NCI-H2227 treated with DMSO at 0.1 percent for 48 hours (cell line): ENCODE measurements around the gene GPRC5C.
A peak's percentile ranks its signal among the peaks of the same experiment; 100 is the strongest.
"Not testable (repeated sequence)": the region's sequence is repeated elsewhere in the genome, so short reads cannot be mapped to it uniquely, and the experiment has no call there.

Experiments
- DNase-seq: peaks from one replicate; lab custom pipeline; 2025; lab: John Stamatoyannopoulos, UW

GPRC5C gene

DNA sequence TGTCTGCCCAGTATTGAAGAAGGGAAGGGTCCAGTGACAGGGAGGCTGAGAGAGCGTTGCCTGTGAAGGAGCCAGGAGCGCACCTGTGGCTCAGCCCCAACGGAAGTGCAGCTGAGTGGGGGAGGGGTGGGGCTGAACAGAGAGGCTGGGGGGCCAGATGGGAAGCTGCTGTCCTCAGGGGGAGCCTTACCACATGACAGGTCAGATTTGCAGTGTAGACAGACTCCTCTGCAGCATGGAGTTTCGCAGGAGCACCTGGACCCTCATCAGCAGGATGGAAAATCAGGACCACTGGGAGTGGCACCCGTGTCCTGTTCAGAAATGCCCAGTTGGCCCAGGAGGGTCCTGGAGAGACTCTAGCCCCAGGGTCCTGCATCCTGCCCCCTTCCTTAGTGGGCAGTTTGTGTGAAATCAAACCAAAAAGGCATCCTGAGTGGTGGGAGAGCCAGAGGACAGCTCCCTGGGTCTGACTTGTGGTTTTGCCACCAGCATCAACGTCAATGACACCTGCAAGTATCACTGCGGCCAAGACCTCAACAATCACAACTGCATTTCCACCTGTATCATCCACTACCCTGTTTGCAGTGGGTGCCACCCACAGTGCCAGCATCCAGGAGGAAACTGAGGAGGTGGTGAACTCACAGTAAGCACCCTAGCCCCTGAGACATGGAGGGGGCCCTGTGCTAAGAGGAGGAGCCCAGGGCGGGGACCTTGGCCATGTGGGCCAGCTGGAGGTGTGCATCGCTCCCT lies 42.3 kb downstream of the GPRC5C start:
- no peak for DNase-seq

DNA sequence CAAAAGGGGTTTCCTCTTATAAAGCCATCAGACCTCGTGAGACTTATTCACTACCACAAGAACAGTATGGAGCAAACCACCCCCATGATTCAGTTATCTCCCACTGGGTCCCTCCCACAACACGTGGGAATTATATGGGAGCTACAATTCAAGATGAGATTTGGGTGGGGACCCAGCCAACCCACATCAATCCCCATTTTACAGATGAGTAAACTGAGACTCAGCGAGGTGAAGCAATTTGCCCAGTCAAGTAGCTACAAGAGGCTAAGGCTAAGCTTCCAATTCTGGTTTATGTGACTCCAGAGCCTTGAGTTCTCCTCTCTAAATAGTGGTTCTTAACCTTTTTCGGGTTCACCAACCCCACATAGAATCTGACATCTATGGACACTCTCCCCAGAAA lies 43.3 kb downstream of the GPRC5C start:
- DNase-seq: no peak

DNA sequence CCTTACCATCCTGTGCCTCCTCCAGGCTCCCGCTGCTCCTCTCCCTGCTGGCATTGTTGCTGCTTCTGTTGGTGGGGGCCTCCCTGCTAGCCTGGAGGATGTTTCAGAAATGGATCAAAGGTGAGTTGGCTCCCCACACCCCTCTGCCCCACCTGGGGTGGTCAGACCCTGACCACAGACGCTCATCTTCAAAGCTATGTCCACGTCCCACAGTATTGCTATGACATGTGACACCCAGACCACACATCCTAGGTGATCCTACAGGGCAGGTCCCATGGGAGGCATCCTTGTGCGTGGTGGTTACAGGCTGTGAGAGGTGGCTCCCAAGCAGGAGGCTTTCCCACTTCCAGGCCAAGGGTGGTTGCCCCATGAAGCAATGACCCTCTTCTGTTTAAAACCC lies 45.5 kb downstream of the GPRC5C start:
- DNase-seq: no peak

DNA sequence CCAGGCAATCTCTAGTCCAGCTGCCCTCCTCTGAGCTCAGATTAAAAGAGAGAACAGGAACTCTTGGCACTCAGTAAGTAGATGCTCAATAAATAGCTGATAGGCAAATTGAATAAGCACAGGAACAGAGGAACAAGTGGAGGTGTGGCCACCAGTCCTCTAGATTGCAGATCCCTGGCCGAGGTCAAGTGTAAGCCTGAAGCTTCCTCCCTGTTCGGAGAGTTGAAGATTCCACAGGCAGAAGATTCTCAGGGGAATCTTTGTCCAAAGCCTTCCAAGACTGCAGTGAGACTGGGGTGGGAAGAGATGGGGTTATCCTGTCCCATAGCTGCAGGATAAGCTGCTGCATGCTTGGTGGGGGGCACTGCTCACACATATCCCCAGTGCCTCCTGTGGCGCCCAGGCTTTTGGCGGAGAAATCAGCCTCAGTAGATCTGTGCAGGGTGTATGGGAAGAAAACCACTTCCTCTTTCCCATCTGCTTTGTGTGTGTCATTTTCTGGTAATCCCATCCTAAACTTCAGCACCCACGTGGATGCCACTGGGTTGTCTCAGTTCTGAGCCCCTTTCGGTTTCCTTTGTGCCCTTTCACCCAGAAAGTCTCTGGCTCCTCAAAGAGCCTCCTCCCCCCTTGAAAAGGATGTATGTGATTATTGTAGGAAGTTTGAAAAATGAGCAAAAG lies 46.7 kb downstream of the GPRC5C start:
- DNase-seq: no peak

DNA sequence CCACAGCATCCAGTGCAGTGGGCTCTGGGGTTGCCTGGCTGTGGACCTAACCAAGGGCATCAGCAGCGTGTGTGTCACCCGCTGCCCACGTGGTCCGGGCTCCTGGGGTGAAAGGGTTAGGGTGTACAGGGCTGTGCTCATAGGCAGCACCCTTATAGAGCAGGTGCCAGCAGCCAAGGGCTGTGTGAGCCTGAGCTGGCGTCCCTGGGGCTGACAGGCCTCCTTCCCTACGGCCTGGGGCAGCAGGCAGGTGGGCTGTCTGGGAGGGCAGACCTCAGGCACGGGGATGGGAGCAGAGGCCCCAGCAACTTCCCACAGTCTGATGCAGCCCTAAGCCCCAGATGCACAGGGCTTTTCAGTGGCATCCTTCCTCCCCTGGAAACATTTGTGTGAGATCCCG lies 48.4 kb downstream of the GPRC5C start:
- no peak for DNase-seq

DNA sequence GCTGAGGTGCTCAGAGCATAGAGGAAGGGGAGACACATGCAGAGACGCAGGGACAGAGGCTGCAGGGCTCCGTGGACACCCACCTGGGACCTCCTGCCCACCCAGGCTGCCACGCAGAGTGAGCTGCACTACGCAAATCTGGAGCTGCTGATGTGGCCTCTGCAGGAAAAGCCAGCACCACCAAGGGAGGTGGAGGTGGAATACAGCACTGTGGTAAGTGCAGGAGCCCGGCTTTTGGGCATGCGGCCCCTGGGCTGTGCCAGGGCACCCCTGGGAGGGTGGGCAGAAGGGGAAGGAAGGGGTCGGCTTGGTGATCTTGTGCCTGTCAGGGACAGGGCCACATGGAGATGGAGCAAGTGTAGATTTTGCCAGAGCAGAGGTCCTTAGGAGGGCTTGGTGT lies 49.7 kb downstream of the GPRC5C start:
- no peak for DNase-seq

DNA sequence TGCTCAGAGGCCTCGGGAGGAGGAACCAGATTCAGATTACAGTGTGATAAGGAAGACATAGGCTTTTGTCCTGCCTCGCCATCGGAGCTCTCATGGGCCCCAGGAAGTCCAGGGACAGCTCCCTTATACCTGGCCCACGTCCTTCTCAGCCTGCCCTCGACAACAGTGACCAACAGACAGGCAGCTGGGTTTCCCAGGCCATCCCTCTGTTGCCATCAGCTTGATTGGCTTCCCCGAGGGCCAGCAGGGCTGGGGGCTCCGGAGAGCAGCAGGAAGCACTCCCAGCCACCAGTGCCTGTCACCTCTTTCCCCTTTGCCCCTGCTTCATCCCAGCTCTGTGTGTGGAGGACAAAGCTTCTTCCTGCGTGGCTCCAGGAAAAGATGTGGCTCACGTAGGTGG lies 52.2 kb downstream of the GPRC5C start:
- no peak for DNase-seq

DNA sequence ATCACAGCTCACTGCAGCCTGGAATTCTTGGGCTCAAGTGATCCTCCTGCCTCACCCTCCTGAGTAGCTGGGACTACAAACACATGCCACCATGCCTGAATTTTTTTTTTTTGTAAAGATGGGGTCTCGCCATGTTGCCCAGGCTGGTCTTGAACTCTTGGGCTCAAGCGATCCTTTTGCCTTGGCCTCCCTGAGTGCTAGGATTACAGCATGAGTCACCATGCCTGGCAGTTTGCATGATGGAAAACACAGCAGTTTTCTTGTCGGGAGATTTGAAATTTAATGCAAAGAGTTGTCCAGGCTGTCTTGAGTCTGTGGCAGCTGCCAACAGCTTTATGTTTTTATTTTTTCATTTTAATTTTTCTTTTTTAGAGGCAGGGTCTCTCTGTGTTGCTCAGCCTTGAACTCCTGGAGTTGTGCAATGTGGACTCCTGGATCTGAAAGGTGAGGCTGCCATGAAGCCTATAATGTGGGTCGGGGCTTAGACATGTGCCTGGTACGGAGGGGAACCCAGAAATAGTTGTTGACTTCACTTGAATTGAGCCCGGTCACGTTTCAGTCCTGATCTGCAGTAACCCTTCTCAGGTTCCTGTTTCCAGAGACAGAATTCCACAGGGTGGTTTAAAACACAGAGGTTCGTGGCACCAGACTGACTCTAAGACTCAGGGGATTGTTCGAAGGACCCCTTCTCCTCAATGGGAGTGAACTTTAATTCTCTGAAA lies 53.3 kb downstream of the GPRC5C start:
- no peak for DNase-seq

DNA sequence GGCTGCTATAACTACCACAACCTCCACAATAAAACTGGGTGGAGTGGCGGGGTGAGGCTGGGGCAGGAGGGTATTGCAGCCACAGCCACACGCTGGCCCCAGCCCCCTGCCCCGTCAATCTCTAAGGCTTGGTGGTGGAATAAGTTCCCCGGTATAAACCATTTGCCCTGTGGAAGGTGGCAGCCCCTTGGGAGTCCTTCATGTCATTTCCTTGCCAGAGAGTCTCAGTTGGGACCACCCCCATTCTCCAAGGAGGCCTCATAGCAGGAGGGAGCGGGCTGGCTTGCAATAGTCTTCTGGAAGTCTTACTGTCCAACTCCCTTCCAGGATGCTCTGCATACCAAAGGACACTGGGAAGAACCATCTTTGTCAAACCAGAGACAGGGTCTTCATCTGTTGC lies 54.0 kb downstream of the GPRC5C start:
- no peak for DNase-seq

DNA sequence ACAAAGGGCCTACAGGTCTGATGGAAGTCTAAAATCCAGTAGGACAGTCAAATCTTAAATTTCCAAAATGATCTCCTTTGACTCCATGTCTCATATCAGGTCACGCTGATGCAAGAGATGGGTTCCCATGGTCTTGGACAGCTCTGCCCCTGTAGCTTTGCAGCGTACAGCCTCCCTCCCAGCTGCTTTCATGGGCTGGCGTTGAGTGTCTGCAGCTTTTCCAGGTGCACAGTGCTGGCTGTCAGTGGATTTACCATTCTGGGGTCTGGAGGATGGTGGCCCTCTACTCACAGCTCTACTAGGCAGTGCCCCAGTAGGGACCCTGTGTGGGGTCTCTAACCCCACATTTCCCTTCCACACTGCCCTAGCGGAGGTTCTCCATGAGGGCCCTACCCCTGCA lies 56.4 kb downstream of the GPRC5C start:
- not testable (repeated sequence) for DNase-seq

DNA sequence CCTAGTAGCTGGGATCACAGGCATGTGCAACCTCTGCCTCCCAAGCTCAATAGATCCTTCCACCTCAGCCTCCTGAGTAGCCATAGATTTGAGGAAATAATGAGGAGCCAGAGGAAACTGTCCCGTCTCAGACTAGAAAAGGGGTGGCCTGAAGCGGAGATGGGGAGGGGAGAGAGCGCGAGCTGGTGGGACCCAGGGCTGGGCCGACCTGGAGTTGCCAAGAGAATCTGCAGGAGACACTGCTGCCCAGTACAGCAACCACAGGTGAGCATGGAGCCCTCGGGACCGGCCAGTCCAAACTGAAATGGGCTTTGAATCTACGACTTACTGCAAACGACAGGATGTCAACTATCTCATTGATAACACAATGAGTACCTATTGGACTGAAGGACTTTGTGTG lies 58.8 kb downstream of the GPRC5C start:
- DNase-seq: no peak

DNA sequence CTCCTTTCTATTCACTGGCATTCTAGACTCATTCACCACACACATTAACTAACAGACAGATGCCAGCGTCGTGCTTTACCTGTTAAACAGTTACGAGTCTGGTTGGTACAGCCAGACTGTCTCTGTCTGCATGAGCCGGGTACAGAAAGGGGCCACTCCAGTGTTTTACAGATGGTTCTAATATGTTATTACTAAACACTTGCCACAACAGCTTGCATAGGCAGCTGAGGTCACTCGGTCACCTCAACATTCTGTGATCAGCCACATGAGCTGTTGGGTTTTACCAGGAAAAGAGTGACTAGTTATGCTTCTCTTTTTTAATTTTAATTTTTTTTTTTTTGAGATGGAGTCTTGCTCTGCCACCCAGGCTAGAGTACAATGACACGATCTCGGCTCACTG lies 59.7 kb downstream of the GPRC5C start:
- no peak for DNase-seq

DNA sequence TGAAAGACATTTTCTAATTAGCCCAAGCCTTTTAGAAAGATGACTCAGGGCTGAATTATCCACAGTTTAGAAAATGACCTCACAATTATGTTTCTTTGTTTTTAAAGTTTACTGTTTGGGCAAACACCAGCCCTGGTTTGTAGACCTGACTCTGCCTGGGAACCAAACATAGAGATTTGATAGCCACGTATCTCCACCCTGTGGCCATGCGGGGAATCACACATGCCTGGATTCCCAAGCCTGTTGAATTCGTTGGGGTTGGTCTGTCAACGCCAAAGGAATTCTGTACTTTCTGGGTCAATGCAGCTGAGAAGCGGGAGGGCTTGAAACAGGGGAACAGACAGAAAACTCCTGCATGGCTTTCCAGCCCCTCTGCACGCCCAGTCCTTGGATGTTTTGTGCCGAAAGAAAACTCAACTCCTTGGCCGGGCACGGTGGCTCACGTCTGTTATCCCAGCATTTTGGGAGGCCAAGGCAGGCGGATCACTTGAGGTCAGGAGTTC lies 61.5 kb downstream of the GPRC5C start:
- DNase-seq: peak; percentile 51
